ENCODE measurements around the gene RHBDD3. TPM values are rescaled to one million over a fixed set of nuclear protein-coding genes. Genes with fewer than 3 reads are reported as not detected.
A peak's percentile ranks its signal among the peaks of the same experiment; 100 is the strongest.

The RHBDD3 gene
- total RNA-seq, 1 donor from 2014 or later = 35.6 TPM

- H3K4me1 Mint-ChIP-seq (ENCODE audit: low read depth, unreplicated experiment) = peaks cover 46% of the 10 kb centered on the region
Observed at GRCh38 chr22:29270475-29271271, 2.9 kb upstream of the RHBDD3 start.

GRCh38 chr22:29269731-29270474, 2.1 kb upstream of the RHBDD3 start:
- FAIRE-seq (no peak), DNase-seq (ENCODE audit: low read depth) (no peak)
- H4K20me1 ChIP-seq (ENCODE audit: insufficient read depth, low read length) = peaks cover 65% of the 10 kb centered on the region
- Mint-ChIP-seq H3K36me3 (ENCODE audit: low read depth, unreplicated experiment) (peaks cover 12% of the 10 kb centered on the region), H3K27ac (ENCODE audit: unreplicated experiment) (peak overlapping the region; percentile 96), H3K4me3 (ENCODE audit: unreplicated experiment) (peak overlapping the region; percentile 95), H3K4me1 (ENCODE audit: low read depth, unreplicated experiment) (peaks cover 44% of the 10 kb centered on the region), H3K27me3 (ENCODE audit: low read depth, unreplicated experiment) (no peaks in the 10 kb centered on the region), H3K9me3 (ENCODE audit: unreplicated experiment) (no peaks in the 10 kb centered on the region)
- H3K4me2 ChIP-seq (ENCODE audit: low read length) = peak overlapping the region; percentile 89
- peaks cover 41% of the 10 kb centered on the region for H3K36me3 ChIP-seq (ENCODE audit: insufficient read depth, low read length)
- no peak for TF ChIP-seq CTCF (IDR thresholded peaks at IDR 0.05; ENCODE audit: insufficient read depth, low read depth, low read length)
- no peak for TF ChIP-seq EZH2 (IDR thresholded peaks at IDR 0.05; ENCODE audit: insufficient read depth, low read length)
- H3K27me3 ChIP-seq (ENCODE audit: insufficient read depth, low read length) = no peaks in the 10 kb centered on the region
- H3K4me3 ChIP-seq (ENCODE audit: insufficient read depth, low read depth, low read length) = peak overlapping the region; percentile 98
- peak overlapping the region; percentile 100 for H3K27ac ChIP-seq (ENCODE audit: low read depth, low read length)
- peaks cover 38% of the 10 kb centered on the region for H3K4me1 ChIP-seq (ENCODE audit: insufficient read depth, low read length)
- peaks cover 93% of the 10 kb centered on the region for H3K79me2 ChIP-seq (ENCODE audit: insufficient read depth, low read length)
- peak overlapping the region; percentile 100 for H3K9ac ChIP-seq (ENCODE audit: low read length)
- H3K9me3 ChIP-seq (ENCODE audit: insufficient read depth, low read depth, low read length) = no peaks in the 10 kb centered on the region
- H2AFZ ChIP-seq (ENCODE audit: low read depth, low read length) = no peak overlapping the region

More at GRCh38 chr22:29270475-29271271, 2.9 kb upstream of the RHBDD3 start:
- Histone ChIP-seq H2AFZ (ENCODE audit: low read depth, low read length) (no peak overlapping the region), H3K4me3 (ENCODE audit: insufficient read depth, low read depth, low read length) (peak overlapping the region; percentile 98), H3K27ac (ENCODE audit: low read depth, low read length) (no peak overlapping the region), H3K79me2 (ENCODE audit: insufficient read depth, low read length) (peaks cover 100% of the 10 kb centered on the region), H3K4me2 (ENCODE audit: low read length) (peak overlapping the region; percentile 89), H4K20me1 (ENCODE audit: insufficient read depth, low read length) (peaks cover 72% of the 10 kb centered on the region), H3K27me3 (ENCODE audit: insufficient read depth, low read length) (no peaks in the 10 kb centered on the region), H3K9me3 (ENCODE audit: insufficient read depth, low read depth, low read length) (no peaks in the 10 kb centered on the region), H3K4me1 (ENCODE audit: insufficient read depth, low read length) (peaks cover 38% of the 10 kb centered on the region), H3K9ac (ENCODE audit: low read length) (peak overlapping the region; percentile 100), H3K36me3 (ENCODE audit: insufficient read depth, low read length) (peaks cover 49% of the 10 kb centered on the region)
- Mint-ChIP-seq H3K27me3 (ENCODE audit: low read depth, unreplicated experiment) (no peaks in the 10 kb centered on the region), H3K36me3 (ENCODE audit: low read depth, unreplicated experiment) (peaks cover 12% of the 10 kb centered on the region), H3K9me3 (ENCODE audit: unreplicated experiment) (no peaks in the 10 kb centered on the region), H3K27ac (ENCODE audit: unreplicated experiment) (peak overlapping the region; percentile 4), H3K4me3 (ENCODE audit: unreplicated experiment) (peak overlapping the region; percentile 95)
- TF ChIP-seq CTCF (IDR thresholded peaks at IDR 0.05; ENCODE audit: insufficient read depth, low read depth, low read length) (no peak), EZH2 (IDR thresholded peaks at IDR 0.05; ENCODE audit: insufficient read depth, low read length) (no peak)
- FAIRE-seq = peak; percentile 13
- DNase-seq (ENCODE audit: low read depth) = peak; percentile 59
